GM19452 (cell line): Measurements from ENCODE around the gene GPR37L1.

ENCODE experiments used
- ATAC-seq: cut with Tn5 transposase; IDR thresholded peaks from one replicate; pipeline ENCODE4 v1.9.1; 2021; ENCODE audit not compliant: unreplicated experiment

Gene GPR37L1

GRCh38 chr1:202154148-202154765 lies 31.5 kb downstream of the GPR37L1 start:
- no peak for ATAC-seq

DNA sequence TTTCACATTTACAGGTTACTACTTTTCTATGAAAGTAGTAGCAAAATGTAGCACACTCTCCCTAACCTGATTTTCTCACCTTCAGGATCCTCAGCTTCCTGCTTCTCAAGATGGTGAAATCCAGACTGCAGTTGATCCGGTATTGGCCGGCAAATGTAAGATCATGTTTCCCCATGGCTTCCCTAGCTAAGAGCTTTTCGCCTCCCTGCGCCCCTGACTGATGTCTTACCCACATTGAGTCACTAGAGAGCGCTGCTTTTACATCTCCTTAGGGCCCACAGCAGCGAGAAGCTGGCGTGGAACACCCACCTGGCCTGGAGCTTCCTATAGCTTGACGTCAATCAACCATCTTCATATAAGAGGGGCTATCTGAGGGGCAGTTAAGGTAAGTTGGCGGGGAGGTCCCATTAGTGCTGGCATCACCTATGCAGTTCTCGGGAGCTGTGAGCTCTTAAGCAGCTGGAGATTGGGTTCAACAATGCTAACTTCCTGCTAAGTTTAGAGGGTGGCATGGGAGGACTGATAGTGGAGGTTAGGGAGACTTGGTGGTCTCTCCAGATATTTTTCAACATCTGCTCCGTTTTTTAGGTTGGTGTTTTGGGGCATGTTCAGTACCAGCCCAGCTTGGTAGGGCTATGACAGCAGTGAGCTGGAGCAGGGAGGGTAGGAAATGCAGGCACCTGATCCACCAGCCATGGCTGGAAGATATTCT lies 32.2 kb downstream of the GPR37L1 start:
- ATAC-seq = no peak

DNA sequence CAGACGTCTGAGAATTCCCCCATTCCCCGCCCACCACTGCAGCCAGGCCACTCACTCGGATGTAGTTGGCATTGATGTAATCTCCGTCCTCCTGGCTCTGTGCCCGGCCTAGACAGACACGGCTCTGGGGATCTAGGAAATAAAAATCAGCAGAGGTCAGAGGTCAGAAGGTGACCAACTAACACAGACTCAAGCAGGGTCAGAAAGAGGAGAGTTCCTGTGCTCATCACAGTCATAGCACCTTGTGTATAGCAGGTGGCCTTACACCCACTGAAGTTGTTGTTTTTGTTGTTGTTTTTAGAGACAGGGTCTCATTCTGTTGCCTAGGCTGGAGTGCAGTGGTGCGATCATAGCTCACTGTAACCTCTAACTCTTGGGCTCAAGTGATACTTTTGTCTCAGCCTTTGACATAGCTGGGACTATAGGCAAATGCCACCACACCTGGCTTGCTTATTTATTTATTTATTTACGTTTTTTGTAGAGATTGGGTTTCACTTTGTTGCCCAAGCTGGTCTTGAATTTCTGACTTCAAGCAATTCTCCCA lies 32.8 kb downstream of the GPR37L1 start:
- no peak for ATAC-seq

GRCh38 chr1:202156590-202156989 lies 33.9 kb downstream of the GPR37L1 start:
- ATAC-seq = no peak

GRCh38 chr1:202157945-202158344 lies 35.2 kb downstream of the GPR37L1 start:
- no peak for ATAC-seq

- ATAC-seq = no peak
Observed at GRCh38 chr1:202158810-202159533, 36.3 kb downstream of the GPR37L1 start.

DNA sequence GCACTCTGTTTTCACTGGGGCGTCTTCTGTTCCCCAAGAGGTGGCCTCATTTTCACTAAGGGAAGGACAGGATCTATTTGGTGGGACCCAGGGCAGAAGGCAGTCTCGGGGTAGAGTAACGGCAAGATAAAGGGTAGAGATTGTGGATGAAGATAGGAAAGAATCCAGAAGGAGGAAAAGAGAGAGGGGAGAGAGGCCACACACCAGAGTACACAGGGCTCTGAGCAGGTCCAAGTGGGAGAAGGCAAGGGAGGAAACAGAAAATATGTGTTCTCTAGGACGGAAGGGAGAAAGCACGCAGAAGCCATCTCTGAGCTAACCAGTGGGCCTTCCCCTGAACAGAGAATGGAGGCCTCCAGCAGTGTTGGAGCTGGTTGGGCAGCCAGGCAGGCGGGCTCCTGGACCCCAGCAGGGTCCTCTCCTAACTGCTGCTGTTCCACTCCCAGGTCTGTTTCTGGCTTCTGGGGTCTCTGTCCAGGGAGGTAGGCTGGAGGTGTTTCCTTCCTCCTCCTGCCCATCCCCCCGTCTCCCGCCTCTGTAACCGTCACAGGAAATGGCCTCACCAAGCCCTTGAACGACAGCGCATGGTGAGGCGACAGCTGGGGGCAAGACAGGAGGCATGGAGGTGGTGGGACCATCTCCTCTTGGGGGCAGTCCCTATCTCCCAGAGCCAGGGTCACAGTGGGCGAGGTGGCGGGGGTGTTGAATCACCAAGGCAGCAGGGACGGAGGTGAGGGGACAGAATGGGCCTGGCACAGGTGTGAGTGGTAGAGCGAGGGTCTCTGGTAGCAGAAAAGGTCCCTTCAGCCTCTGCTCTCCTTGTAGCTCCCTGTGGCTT lies 37.0 kb downstream of the GPR37L1 start:
- ATAC-seq = no peak

DNA sequence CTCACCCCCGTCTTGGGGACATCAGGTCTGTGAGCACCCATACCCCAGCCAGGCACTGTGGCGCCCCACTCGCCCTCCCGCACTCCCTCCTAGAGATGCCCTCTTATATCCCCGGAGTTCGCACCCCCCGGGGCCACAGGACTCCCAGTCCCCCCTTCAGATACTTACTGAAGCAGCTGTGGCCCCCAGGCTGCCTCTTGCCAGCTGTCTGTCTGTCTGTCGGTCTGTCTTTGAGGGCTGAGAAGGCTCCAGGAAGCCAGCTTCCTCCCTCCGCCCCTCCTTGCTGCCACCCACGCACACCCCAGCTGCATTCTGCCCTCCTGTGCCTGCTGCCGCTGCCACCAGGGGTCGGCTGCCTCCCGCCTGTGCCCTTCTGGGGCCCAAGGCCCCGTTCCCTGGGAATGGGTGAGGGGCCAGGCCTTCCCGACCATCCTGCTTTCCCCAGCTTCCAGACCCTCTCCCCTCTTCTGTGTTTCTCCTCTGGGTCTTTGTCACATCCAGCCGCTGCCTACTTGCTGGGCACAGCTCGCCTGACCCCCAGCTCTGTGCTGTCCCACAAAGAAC lies 37.7 kb downstream of the GPR37L1 start, which contains the start of gene PTPN7:
Gene PTPN7 (minus strand): TSS at position 226 of the 564 bp plus-strand sequence. CDS start 1,200 bp downstream, outside the sequence.
- ATAC-seq = peak; percentile 34

- ATAC-seq = no peak
Observed at GRCh38 chr1:202161151-202162046, 38.7 kb downstream of the GPR37L1 start.

DNA sequence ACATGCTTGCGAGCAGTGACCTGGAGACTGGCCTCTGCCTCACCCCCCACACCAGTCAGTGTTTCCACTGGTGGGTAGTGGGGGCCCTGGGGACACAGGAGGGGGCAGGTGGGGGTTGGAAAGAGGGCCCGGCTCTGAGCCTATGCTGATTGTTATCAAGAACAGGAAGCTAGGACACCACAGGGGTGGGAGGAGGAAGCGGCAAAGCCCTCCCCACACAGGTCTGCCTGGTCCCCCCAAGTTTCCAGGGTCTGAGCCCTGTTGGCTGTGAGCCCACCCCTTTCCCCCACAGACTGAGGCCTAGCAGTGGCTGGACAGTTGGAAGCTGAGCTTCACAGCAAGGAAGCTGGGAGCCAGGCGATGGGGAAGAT lies 39.3 kb downstream of the GPR37L1 start:
- ATAC-seq = no peak

DNA sequence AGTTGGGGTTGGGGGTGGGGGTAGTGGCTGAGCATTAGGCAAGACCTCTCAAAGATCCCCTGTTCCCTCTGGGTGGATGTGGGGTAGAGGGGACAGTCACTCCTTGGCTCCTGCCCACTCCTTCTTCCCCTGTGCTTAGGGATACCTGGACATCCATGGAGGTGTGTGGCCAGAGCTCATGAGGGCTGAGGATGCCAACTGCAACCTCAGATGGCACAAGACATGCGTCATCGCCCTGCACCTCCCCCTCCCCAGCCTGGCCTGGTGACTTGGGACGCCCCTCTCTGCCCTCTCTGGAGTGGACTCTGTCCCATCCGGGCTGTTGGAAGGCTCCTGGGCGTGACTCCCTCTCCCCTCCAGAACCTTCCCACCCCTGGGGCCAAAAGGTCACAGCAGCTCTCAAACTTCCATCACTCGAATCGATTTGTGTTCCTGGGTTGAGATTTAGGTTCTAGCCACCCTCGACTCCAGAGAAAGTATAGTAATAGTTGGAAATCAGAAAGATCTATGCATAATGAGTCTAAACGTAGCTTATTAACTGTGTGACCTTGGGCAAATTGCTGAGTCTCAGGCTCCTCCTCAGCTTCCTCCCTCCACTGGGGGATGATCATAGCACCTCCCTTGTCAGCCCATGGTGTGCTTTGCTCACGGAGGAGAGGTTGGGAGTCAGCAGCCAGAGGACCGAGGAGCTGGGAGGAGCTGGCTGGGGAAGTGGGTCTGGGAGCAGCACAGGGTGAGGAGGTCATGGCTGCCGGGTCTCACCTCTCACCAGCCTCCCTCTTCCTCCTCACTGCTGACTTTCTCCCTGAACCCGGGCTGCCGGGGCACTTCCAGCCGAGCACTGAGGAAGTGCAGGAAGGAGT lies 39.9 kb downstream of the GPR37L1 start:
- no peak for ATAC-seq

DNA sequence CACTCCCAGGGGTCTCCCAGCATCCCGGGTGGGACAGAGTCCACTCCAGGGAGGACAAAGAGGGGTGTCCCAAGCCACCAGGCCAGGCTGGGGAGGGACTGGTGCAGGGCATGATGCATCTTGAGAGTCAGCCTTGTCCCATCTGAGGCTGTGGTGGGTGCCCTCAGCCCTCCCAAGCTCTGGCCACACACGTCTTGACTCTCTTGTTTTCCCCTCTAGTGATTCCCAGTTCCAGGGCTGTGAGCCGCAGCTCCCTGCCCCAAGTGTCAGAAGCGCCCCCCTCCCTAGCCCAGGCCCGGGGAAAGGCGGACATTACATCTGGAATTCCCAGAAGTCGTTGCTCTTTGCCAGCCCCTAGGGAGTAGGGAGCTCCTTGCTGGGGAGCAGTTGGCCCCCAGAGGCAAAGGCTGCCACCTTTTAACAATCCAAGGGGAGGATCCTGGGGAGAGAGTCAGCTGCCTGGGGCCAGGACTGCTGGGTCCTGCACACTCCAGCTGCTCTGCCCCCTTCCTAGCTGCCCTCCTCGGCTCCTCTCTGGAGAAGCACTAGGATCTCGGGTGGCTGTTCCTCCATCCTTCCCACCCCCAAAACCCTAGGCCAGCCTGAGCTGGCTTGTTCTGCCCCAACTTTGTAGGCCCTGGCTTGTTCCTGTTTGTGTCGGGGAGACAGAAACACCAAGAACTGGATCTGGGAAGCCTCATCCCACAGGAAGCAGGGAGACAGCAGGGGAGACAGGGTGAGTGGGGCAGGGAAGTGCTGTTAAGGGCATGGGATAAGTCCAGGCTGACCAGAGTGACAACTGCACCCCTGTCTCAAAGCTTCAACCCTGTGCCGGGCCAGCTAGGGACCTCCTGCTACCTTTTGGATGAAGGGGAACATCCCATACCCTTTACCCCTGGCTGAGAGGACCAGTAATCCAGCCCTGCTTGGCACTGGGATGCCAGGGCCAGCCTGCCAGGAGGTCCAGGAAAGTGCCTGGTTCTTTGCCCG lies 40.9 kb downstream of the GPR37L1 start:
- ATAC-seq = no peak

GRCh38 chr1:202164271-202165037 lies 41.7 kb downstream of the GPR37L1 start:
- peak; percentile 57 for ATAC-seq

DNA sequence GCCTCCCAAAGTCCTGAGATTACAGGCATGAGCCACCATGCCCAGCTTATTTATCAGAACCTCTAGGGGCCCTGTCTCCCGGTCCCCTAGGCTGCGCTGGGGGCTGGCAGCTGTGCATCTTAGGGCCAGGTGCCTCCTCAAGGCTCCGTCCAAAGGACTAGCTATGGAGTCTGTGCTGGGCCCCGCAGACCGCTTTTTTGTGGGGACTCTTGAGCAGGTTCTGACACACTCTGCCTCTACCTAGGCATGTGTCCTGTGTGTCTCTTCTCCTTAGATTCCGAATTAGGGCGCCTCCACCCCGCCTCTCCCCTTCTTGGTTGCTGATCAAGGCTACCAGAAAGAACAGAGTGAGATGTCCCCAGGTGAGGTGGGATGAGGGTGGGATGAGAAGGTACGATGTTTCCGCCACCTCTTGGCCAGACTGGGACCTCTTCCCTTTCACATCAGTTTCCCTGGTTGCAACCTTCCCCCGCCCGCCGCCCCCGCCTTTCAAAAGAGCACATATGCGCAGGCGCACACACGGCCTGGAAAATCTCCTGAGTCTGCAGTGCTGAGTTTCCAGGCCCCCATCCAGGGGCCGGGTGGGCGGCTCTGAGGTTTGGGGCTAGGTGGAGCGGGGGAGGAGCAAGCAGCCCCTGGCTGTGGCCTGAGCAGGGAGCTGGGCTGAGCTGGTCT lies 42.7 kb downstream of the GPR37L1 start:
- ATAC-seq = no peak

GRCh38 chr1:202165942-202166843 lies 43.5 kb downstream of the GPR37L1 start:
- ATAC-seq = no peak
